Heart right ventricle (tissue), 16 donors: ENCODE results near the gene CCDC106. TPM values are rescaled to one million over a fixed set of nuclear protein-coding genes. Genes with fewer than 3 reads are reported as not detected.
A peak's percentile ranks its signal among the peaks of the same experiment; 100 is the strongest.

ENCODE experiments used
- ATAC-seq, 8 donors: fragments of 200-7000 bp; cut with Tn5 transposase; one replicate each; pipeline ENCODE4 v1.9.1; 2020; ENCODE audit warnings: mild to moderate bottlenecking in 8 of 8, moderate library complexity in 8 of 8, moderate number of reproducible peaks in 1 of 8
- DNase-seq, 2 donors: peaks; one replicate each; pipeline ENCODE4 v3.0.0-alpha.2; 2020
- H3K27ac ChIP-seq, 10 donors: fragments of 200-600 bp; sonication (generic) in 2 of 10; one replicate each; pipeline versions ENCODE4 v1.5.0 to v1.8.0; 2020 to 2022; ENCODE audit warnings: mild to moderate bottlenecking in 3 of 10
- H3K27me3 ChIP-seq, 7 donors: fragments of 200-600 bp; one replicate each; pipeline ENCODE4 v1.8.0; 2021 to 2022; ENCODE audit warnings: mild to moderate bottlenecking in 2 of 7
- H3K36me3 ChIP-seq, 9 donors: fragments of 200-600 bp; sonication (generic) in 1 of 9; one replicate each; pipeline versions ENCODE4 v1.5.0 to v1.8.0; 2020 to 2022; ENCODE audit warnings: mild to moderate bottlenecking in 2 of 9
- H3K4me1 ChIP-seq, 9 donors: fragments of 200-600 bp; sonication (generic) in 1 of 9; one replicate each; pipeline versions ENCODE4 v1.5.0 to v1.8.0; 2020 to 2022; ENCODE audit warnings: mild to moderate bottlenecking in 4 of 9
- H3K4me3 ChIP-seq, 10 donors: fragments of 200-600 bp; sonication (generic) in 2 of 10; one replicate each; pipeline versions ENCODE4 v1.5.0 to v1.8.0; 2020 to 2022; ENCODE audit warnings: mild to moderate bottlenecking in 7 of 10, moderate library complexity in 2 of 10
- H3K9me3 ChIP-seq, 11 donors: fragments of 200-600 bp in 10 of 11; sonication (generic) in 2 of 11; one replicate each; pipeline versions ENCODE4 v1.5.0 to v1.8.0; 2013 to 2022; ENCODE audit warnings: mild to moderate bottlenecking in 2 of 11, control low read depth in 1 of 11, moderate library complexity in 1 of 11
- WGBS, 2 donors: extraction: QIAGEN DNeasy Blood & Tissue Kit; methylation state at CpG; one replicate each; pipeline ENCODE4 v1.1.7; 2013; ENCODE audit warnings: inconsistent platforms in 1 of 2; 5-methylcytosine and 5-hydroxymethylcytosine counted together
- intact Hi-C, 10 donors: fragments of 100-400 bp; cut with DNase I; formaldehyde crosslinking; loops; one replicate each; pipeline versions ENCODE4 v1.11.1 to v1.14.2; 2022
- polyA plus RNA-seq, 2 donors: library from polyadenylated mRNA; stranded (reverse); fragments of 200-250 nt; gene quantifications; one replicate each; pipeline ENCODE4 v1.2.3, GENCODE V29; 2013
- total RNA-seq, 10 donors: library from RNA; stranded (reverse); fragmentation: NEBNext Ultra II Directional in 3 of 10; extraction: Animal tissue kit (Norgen Biotek cat#: 25700) in 3 of 10; gene quantifications; one replicate each; pipeline versions ENCODE4 v1.2.1 to v1.2.4, GENCODE V29; 2021 to 2023
- TF ChIP-seq, protein P1 (sequence below), 9 donors: fragments of 200-600 bp; sonication (generic) in 2 of 9; IDR thresholded peaks; one replicate each; pipeline versions ENCODE4 v1.5.0 to v1.8.0; 2021 to 2022; ENCODE audit warnings: antibody characterized with exemption in 9 of 9, mild to moderate bottlenecking in 5 of 9, moderate library complexity in 1 of 9
- donor health status: Arrhythmogenic right ventricular cardiomyopathy.
- donor health status: ischemic (EF 13 %, LVEDD 7.1; RV severe dilation, severe dysfunction).
- donor health status: healthy with polysubstance abuse.
- donor health status: DM: no; HTN: yes; CAD: no.
- donor health status: DM: no; HTN: no; CAD: no.
- donor health status: ischemic (EF 25% LVEDD 6.9; RV normal size, moderate dysfunction).
- donor health status: ischemic (EF 25% LVEDD 5.7; RV mildly dilated, moderate dysfunction).
- donor health status: healthy.
- donor health status: DM: yes; HTN: yes; CAD: no.
- donor health status: Ischemic cardiomyopathy.
- donor health status: ischemic (EF 35%, LVEDD 5.7; RV mildly dilated, moderate dysfunction).
- donor health status: nonischemic (EF 11% LVEDD 7.7; RV severe dilation, severe dysfunction).
- donor health status: DM: yes; HTN: yes; CAD: no.
- donor health status: PGD.
- donor health status: ischemic (EF 29% LVEDD 5.4; RV normal size, mild dysfunction).
- donor health status: nonischemic (EF 23%, LVEDD 6.1; RV moderate dilation, normal function).

The CCDC106 gene
- total and polyA plus RNA-seq, 12 donors = 12.1 to 29.6 (median 14.4) TPM

- no peaks in the 10 kb centered on the region for H3K27me3 ChIP-seq
- H3K4me1 ChIP-seq = peaks cover 26 to 75% (median 59%) of the 10 kb centered on the region in 9 donors
- DNase-seq = no peak
- peak in 1 of 8 donors; percentile 0 for ATAC-seq
- intact Hi-C loops = no loop called here
- peak overlapping the region in 9 of 10 donors; percentile 77 to 95 (median 89) for H3K27ac ChIP-seq
- TF ChIP-seq, protein P1, sequence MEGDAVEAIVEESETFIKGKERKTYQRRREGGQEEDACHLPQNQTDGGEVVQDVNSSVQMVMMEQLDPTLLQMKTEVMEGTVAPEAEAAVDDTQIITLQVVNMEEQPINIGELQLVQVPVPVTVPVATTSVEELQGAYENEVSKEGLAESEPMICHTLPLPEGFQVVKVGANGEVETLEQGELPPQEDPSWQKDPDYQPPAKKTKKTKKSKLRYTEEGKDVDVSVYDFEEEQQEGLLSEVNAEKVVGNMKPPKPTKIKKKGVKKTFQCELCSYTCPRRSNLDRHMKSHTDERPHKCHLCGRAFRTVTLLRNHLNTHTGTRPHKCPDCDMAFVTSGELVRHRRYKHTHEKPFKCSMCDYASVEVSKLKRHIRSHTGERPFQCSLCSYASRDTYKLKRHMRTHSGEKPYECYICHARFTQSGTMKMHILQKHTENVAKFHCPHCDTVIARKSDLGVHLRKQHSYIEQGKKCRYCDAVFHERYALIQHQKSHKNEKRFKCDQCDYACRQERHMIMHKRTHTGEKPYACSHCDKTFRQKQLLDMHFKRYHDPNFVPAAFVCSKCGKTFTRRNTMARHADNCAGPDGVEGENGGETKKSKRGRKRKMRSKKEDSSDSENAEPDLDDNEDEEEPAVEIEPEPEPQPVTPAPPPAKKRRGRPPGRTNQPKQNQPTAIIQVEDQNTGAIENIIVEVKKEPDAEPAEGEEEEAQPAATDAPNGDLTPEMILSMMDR (IDR thresholded peaks at IDR 0.05) = no peak
- H3K36me3 ChIP-seq = peaks cover 0 to 15% (median 8%) of the 10 kb centered on the region in 9 donors
- 1% methylated on average over 15 of the region's 15 CpGs for WGBS, 2 donors
- H3K9me3 ChIP-seq = no peaks in the 10 kb centered on the region
- peak overlapping the region; percentile 74 to 95 (median 84) for H3K4me3 ChIP-seq
Measured at GRCh38 chr19:55643887-55644176, 4.2 kb upstream of the CCDC106 start.

GRCh38 chr19:55644191-55644833 is 3.7 kb upstream of the CCDC106 start:
- H3K27ac ChIP-seq = peak overlapping the region in 7 of 10 donors; percentile 77 to 95 (median 90)
- WGBS, 2 donors = 47 to 54% methylated on average over 12 of the region's 12 CpGs
- peak in 1 of 2 donors; percentile 7 for DNase-seq

GRCh38 chr19:55644842-55645511 is 3.0 kb upstream of the CCDC106 start:
- 89 to 92% methylated on average over 28 of the region's 28 CpGs for WGBS, 2 donors
- intact Hi-C loops = no loop called here
- Histone ChIP-seq H3K9me3 (no peaks in the 10 kb centered on the region), H3K4me1 (peaks cover 24 to 73% (median 55%) of the 10 kb centered on the region in 9 donors), H3K36me3 (peaks cover 0 to 15% (median 8%) of the 10 kb centered on the region in 9 donors), H3K4me3 (peak overlapping the region in 1 of 10 donors; percentile 85), H3K27me3 (no peaks in the 10 kb centered on the region), H3K27ac (no peak overlapping the region)
- TF ChIP-seq, protein P1 (IDR thresholded peaks at IDR 0.05) = no peak
- ATAC-seq = no peak
- DNase-seq = no peak

More at GRCh38 chr19:55644191-55644833, 3.7 kb upstream of the CCDC106 start:
- H3K4me1 ChIP-seq = peaks cover 26 to 75% (median 60%) of the 10 kb centered on the region in 9 donors
- H3K27me3 ChIP-seq = no peaks in the 10 kb centered on the region
- ATAC-seq = no peak
- TF ChIP-seq, protein P1 (IDR thresholded peaks at IDR 0.05) = no peak
- H3K36me3 ChIP-seq = peaks cover 0 to 15% (median 8%) of the 10 kb centered on the region in 9 donors
- peak overlapping the region; percentile 74 to 95 (median 84) for H3K4me3 ChIP-seq
- intact Hi-C loops = no loop called here
- no peaks in the 10 kb centered on the region for H3K9me3 ChIP-seq

GRCh38 chr19:55645512-55645881 is 2.5 kb upstream of the CCDC106 start:
- Histone ChIP-seq H3K4me3 (no peak overlapping the region), H3K27me3 (no peaks in the 10 kb centered on the region), H3K27ac (no peak overlapping the region), H3K36me3 (peaks cover 0 to 16% (median 8%) of the 10 kb centered on the region in 9 donors), H3K4me1 (peaks cover 20 to 68% (median 50%) of the 10 kb centered on the region in 9 donors), H3K9me3 (no peaks in the 10 kb centered on the region)
- DNase-seq (no peak), ATAC-seq (no peak)
- 74% methylated on average over 5 of the region's 5 CpGs for WGBS, 2 donors
- intact Hi-C loops = no loop called here
- TF ChIP-seq, protein P1 (IDR thresholded peaks at IDR 0.05) = no peak
